ENCODE measurements around the gene WNT7A. TPM values are rescaled to one million over a fixed set of nuclear protein-coding genes. Genes with fewer than 3 reads are reported as not detected.

The WNT7A gene
- total and polyA plus RNA-seq, 2 donors (not counting 1 experiment from before 2014, with no cell fraction given), result not detected

- H2AFZ ChIP-seq (ENCODE audit: insufficient read depth, low read depth, low read length, poor library complexity, severe bottlenecking), result no peak overlapping the region
- H3K36me3 ChIP-seq (replicated peaks in 1 of 2; ENCODE audit: control extremely low read depth in 1 of 2, control insufficient read depth in 1 of 2, extremely low read depth in 1 of 2, insufficient read depth in 2 of 2, low read length in 1 of 2), result no peaks in the 10 kb centered on the region
- no peak for TF ChIP-seq CTCF (IDR thresholded peaks at IDR 0.05)
- no peak for TF ChIP-seq EZH2 (IDR thresholded peaks at IDR 0.05; ENCODE audit: borderline replicate concordance, insufficient read depth, low read depth, low read length, poor library complexity, severe bottlenecking)
- H3K4me2 ChIP-seq (replicated peaks; ENCODE audit: low read depth, low read length, poor library complexity, severe bottlenecking), result no peak overlapping the region
- CTCF ChIA-PET, result interaction anchor here (1.2 kb wide), 2 partner anchors 10 to 33 kb away, joined by 3 to 4 read pairs; no protein-coding TSS in a partner anchor
- ATAC-seq (ENCODE audit: low read depth) (no peak), DNase-seq (no peak)
- Mint-ChIP-seq H3K27me3 (peaks cover 43% of the 10 kb centered on the region), H3K4me3 (no peak overlapping the region), H3K9me3 (ENCODE audit: insufficient read depth) (no peaks in the 10 kb centered on the region), H3K27ac (no peak overlapping the region), H3K4me1 (peaks cover 12% of the 10 kb centered on the region)
- H3K4me3 ChIP-seq (ENCODE audit: control extremely low read depth in 1 of 5, extremely low read depth in 1 of 5, insufficient read depth in 1 of 5, low read depth in 2 of 5, low read length in 4 of 5), result no peak overlapping the region
- no peaks in the 10 kb centered on the region for H3K79me2 ChIP-seq (ENCODE audit: control insufficient read depth, insufficient read depth, low read length)
- H3K4me1 ChIP-seq (ENCODE audit: control insufficient read depth in 2 of 2, insufficient read depth in 2 of 2, low read length in 2 of 2), result peaks cover 9 to 16% of the 10 kb centered on the region in 2 donors
- H3K9ac ChIP-seq (ENCODE audit: low read length), result no peak overlapping the region
- no peak overlapping the region for H3K27ac ChIP-seq (ENCODE audit: low read length in 2 of 2)
- H3K27me3 ChIP-seq (replicated peaks in 1 of 4; ENCODE audit: control extremely low read depth in 1 of 4, control insufficient read depth in 3 of 4, insufficient read depth in 4 of 4, low read length in 3 of 4), result peaks cover 0 to 21% (median 9%) of the 10 kb centered on the region in 4 experiments
- H3K9me3 ChIP-seq (ENCODE audit: control extremely low read depth in 1 of 3, control insufficient read depth in 2 of 3, insufficient read depth in 1 of 3, low read length in 2 of 3), result peaks cover 0 to 17% (median under 1%) of the 10 kb centered on the region in 3 donors
- WGBS (ENCODE audit: insufficient coverage), result 84% methylated on average over 4 of the region's 4 CpGs
- POLR2A ChIA-PET, result no interaction called here
- intact Hi-C loops (cut with micrococcal nuclease), result no loop called here
- H4K20me1 ChIP-seq (ENCODE audit: control insufficient read depth, insufficient read depth, low read length, poor library complexity, severe bottlenecking), result no peaks in the 10 kb centered on the region
Observed at GRCh38 chr3:13886593-13887129, 6.8 kb upstream of the WNT7A start.

DNA sequence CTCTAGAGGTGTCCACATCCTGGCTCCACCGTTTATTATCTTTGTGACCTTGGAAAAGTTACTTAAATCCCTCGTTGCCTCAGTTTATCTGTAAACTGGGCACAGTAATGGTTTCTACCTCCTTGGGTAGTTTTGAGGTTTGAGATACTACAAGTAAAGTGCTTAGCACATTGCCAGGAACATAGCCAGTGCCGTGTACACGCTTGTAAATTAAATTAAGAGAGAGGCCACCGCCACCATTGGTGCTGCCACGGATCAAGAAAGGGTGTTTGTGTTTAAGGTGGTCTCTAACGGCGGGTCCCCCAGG, 5.8 kb upstream of the WNT7A start:
- ChIA-PET POLR2A (no interaction called here), CTCF (interaction anchor here (1.1 to 1.7 kb wide), 3 partner anchors 9 to 12 kb away, joined by 4 to 11 read pairs (median 4); no protein-coding TSS in a partner anchor)
- H3K27me3 Mint-ChIP-seq, result peaks cover 51% of the 10 kb centered on the region
- intact Hi-C loops (cut with micrococcal nuclease), result no loop called here
- Histone ChIP-seq H3K27ac (ENCODE audit: low read length in 2 of 2) (no peak overlapping the region), H2AFZ (ENCODE audit: insufficient read depth, low read depth, low read length, poor library complexity, severe bottlenecking) (no peak overlapping the region), H3K36me3 (replicated peaks in 1 of 2; ENCODE audit: control extremely low read depth in 1 of 2, control insufficient read depth in 1 of 2, extremely low read depth in 1 of 2, insufficient read depth in 2 of 2, low read length in 1 of 2) (no peaks in the 10 kb centered on the region), H3K4me1 (ENCODE audit: control insufficient read depth in 2 of 2, insufficient read depth in 2 of 2, low read length in 2 of 2) (peaks cover 8 to 11% of the 10 kb centered on the region in 2 donors), H3K9ac (ENCODE audit: low read length) (no peak overlapping the region), H3K4me2 (replicated peaks; ENCODE audit: low read depth, low read length, poor library complexity, severe bottlenecking) (no peak overlapping the region), H3K9me3 (ENCODE audit: control extremely low read depth in 1 of 3, control insufficient read depth in 2 of 3, insufficient read depth in 1 of 3, low read length in 2 of 3) (peaks cover 0 to 14% (median 0%) of the 10 kb centered on the region in 3 donors), H3K4me3 (ENCODE audit: control extremely low read depth in 1 of 5, extremely low read depth in 1 of 5, insufficient read depth in 1 of 5, low read depth in 2 of 5, low read length in 4 of 5) (no peak overlapping the region), H4K20me1 (ENCODE audit: control insufficient read depth, insufficient read depth, low read length, poor library complexity, severe bottlenecking) (no peaks in the 10 kb centered on the region), H3K27me3 (replicated peaks in 1 of 4; ENCODE audit: control extremely low read depth in 1 of 4, control insufficient read depth in 3 of 4, insufficient read depth in 4 of 4, low read length in 3 of 4) (peaks cover 0 to 31% (median 17%) of the 10 kb centered on the region in 4 experiments), H3K79me2 (ENCODE audit: control insufficient read depth, insufficient read depth, low read length) (no peaks in the 10 kb centered on the region)
- no peaks in the 10 kb centered on the region for H3K9me3 Mint-ChIP-seq (ENCODE audit: insufficient read depth)
- H3K4me3 Mint-ChIP-seq, result no peak overlapping the region
- TF ChIP-seq EZH2 (IDR thresholded peaks at IDR 0.05; ENCODE audit: borderline replicate concordance, insufficient read depth, low read depth, low read length, poor library complexity, severe bottlenecking) (no peak), CTCF (IDR thresholded peaks at IDR 0.05) (no peak)
- H3K4me1 Mint-ChIP-seq, result peaks cover 4% of the 10 kb centered on the region
- no peak for DNase-seq
- WGBS (ENCODE audit: insufficient coverage), result 60% methylated on average over 8 of the region's 8 CpGs
- ATAC-seq (ENCODE audit: low read depth), result no peak
- no peak overlapping the region for H3K27ac Mint-ChIP-seq

All from B cell (primary cell).